HG02970 (cell line): ENCODE measurements around the gene TPST2.

Source experiments
- ATAC-seq: cut with Tn5 transposase; IDR thresholded peaks from one replicate; pipeline ENCODE4 v1.9.1; 2021; ENCODE audit warnings: mild to moderate bottlenecking, moderate library complexity, moderate number of reproducible peaks; ENCODE audit not compliant: unreplicated experiment, low FRiP score

TPST2 gene

GRCh38 chr22:26508148-26508547 lies 81.8 kb downstream of the TPST2 start:
- ATAC-seq: no peak

GRCh38 chr22:26503758-26504157 lies 86.2 kb downstream of the TPST2 start:
- no peak for ATAC-seq

GRCh38 chr22:26502688-26503561 lies 87.0 kb downstream of the TPST2 start:
- ATAC-seq: no peak

GRCh38 chr22:26501996-26502395 lies 87.9 kb downstream of the TPST2 start:
- no peak for ATAC-seq

GRCh38 chr22:26499188-26499703 lies 90.7 kb downstream of the TPST2 start:
- ATAC-seq: no peak

GRCh38 chr22:26496456-26496855 lies 93.5 kb downstream of the TPST2 start:
- ATAC-seq: no peak

- no peak for ATAC-seq
These were observed 95.4 kb downstream of the TPST2 start for GRCh38 chr22:26494506-26494905.

GRCh38 chr22:26492220-26492619 lies 97.7 kb downstream of the TPST2 start:
- no peak for ATAC-seq

GRCh38 chr22:26489447-26490036 lies 100.4 kb downstream of the TPST2 start:
- ATAC-seq: no peak

- no peak for ATAC-seq
These were observed 101.9 kb downstream of the TPST2 start for GRCh38 chr22:26487996-26488395.

- ATAC-seq: no peak
These were observed 103.5 kb downstream of the TPST2 start for GRCh38 chr22:26486394-26486793.

- ATAC-seq: no peak
These were observed 104.0 kb downstream of the TPST2 start for GRCh38 chr22:26485806-26486390.

GRCh38 chr22:26485013-26485412 lies 104.9 kb downstream of the TPST2 start:
- ATAC-seq: no peak

GRCh38 chr22:26484360-26484706 lies 105.6 kb downstream of the TPST2 start:
- ATAC-seq: no peak

GRCh38 chr22:26483439-26484359 lies 106.2 kb downstream of the TPST2 start, which contains the start of the genes HPS4 and SRRD:
Gene HPS4 (minus strand): TSS chr22:26483783. CDS start chr22:26481762, 2,021 bp downstream.
Gene SRRD (plus strand): TSS chr22:26483877. CDS start chr22:26483891, 14 bp downstream.
- peak; percentile 78 for ATAC-seq

GRCh38 chr22:26483043-26483438 lies 106.9 kb downstream of the TPST2 start:
- ATAC-seq: no peak

- ATAC-seq: no peak
These were observed 107.8 kb downstream of the TPST2 start for GRCh38 chr22:26482161-26482560.

GRCh38 chr22:26481694-26482093 lies 108.2 kb downstream of the TPST2 start:
- no peak for ATAC-seq

- no peak for ATAC-seq
These were observed 108.7 kb downstream of the TPST2 start for GRCh38 chr22:26481112-26481693.

GRCh38 chr22:26480611-26480932 lies 109.4 kb downstream of the TPST2 start:
- ATAC-seq: no peak
